Kidney (tissue), 14 donors: Measurements from ENCODE around the gene PERM1. TPM values are rescaled to one million over a fixed set of nuclear protein-coding genes. Genes with fewer than 3 reads are reported as not detected.

Source experiments
- DNase-seq, 5 donors: peaks; one replicate each; pipeline ENCODE4 v3.0.0-alpha.2; 2013 to 2020
- FAIRE-seq: peaks from 2 replicates; lab custom pipeline; 2012; peaks lifted over from hg19 to GRCh38; lab: Jason Lieb, UNC
- H3K27ac ChIP-seq, 2 donors: one replicate each; pipeline ENCODE4 v1.7.0; 2013; ENCODE audit warnings: low read depth in 2 of 2, low read length in 2 of 2, inconsistent platforms in 1 of 2
- H3K27me3 ChIP-seq: one replicate; pipeline ENCODE4 v1.7.1; 2013; ENCODE audit warnings: low read length, inconsistent platforms; ENCODE audit not compliant: control insufficient read depth, insufficient read depth
- H3K36me3 ChIP-seq, 3 donors: one replicate each; pipeline versions ENCODE4 v1.7.0 to v1.7.1; 2013; ENCODE audit warnings: low read length in 3 of 3, control low read depth in 1 of 3, inconsistent platforms in 1 of 3; ENCODE audit not compliant: insufficient read depth in 3 of 3, control insufficient read depth in 2 of 3
- H3K4me1 ChIP-seq, 3 donors: one replicate each; pipeline versions ENCODE4 v1.7.0 to v1.7.1; 2013; ENCODE audit warnings: low read length in 3 of 3, inconsistent platforms in 1 of 3, low read depth in 1 of 3; ENCODE audit not compliant: control insufficient read depth in 2 of 3, insufficient read depth in 2 of 3
- H3K4me3 ChIP-seq, 3 donors: one replicate each; pipeline versions ENCODE4 v1.7.0 to v1.8.1; 2013; ENCODE audit warnings: low read length in 3 of 3, control low read depth in 1 of 3, inconsistent platforms in 1 of 3
- H3K9ac ChIP-seq, 3 donors: one replicate each; pipeline versions ENCODE4 v1.7.0 to v1.7.1; 2013; ENCODE audit warnings: low read length in 3 of 3, control low read depth in 1 of 3, inconsistent platforms in 1 of 3
- H3K9me3 ChIP-seq, 3 donors: one replicate each; pipeline versions ENCODE4 v1.7.0 to v1.7.1; 2013; ENCODE audit warnings: low read length in 3 of 3, control low read depth in 1 of 3, inconsistent platforms in 1 of 3; ENCODE audit not compliant: control insufficient read depth in 2 of 3, insufficient read depth in 1 of 3
- intact Hi-C: fragments of 100-400 bp; cut with DNase I; formaldehyde crosslinking; loops from one replicate; pipeline ENCODE4 v1.11.1; 2022
- polyA plus RNA-seq: library from polyadenylated mRNA; stranded (reverse); fragments of 350-450 nt; fragmentation: Illumina TruSeq; extraction: RNeasy Lipid Tissue Mini Kit (QIAGEN cat#74804); gene quantifications from one replicate; pipeline ENCODE4 v1.2.3, GENCODE V29; 2014; ENCODE audit warnings: low read depth, low replicate concordance; ENCODE audit not compliant: insufficient read depth
- total RNA-seq: library from RNA; stranded (reverse); fragmentation: NEBNext Ultra II Directional; extraction: Animal tissue kit (Norgen Biotek cat#: 25700); gene quantifications from one replicate; pipeline ENCODE4 v1.2.1, GENCODE V29; 2021
- TF ChIP-seq, protein P1 (sequence below): IDR thresholded peaks from 3 replicates; pipeline ENCODE4 v1.5.1; 2012; ENCODE audit warnings: mild to moderate bottlenecking, moderate library complexity, borderline replicate concordance; ENCODE audit not compliant: insufficient read depth; ENCODE audit errors: extremely low read depth
- donor health status: control.
- donor health status: control.
- donor health status: control.
- donor health status: control.
- donor health status: control.
- donor health status: DM: yes; HTN: yes; CAD: no.
- donor health status: Normal renal cell carcinoma (clear cell type).

PERM1 gene
- total and polyA plus RNA-seq, 2 donors from 2014 or later: 0.25 to 0.86 TPM

DNA sequence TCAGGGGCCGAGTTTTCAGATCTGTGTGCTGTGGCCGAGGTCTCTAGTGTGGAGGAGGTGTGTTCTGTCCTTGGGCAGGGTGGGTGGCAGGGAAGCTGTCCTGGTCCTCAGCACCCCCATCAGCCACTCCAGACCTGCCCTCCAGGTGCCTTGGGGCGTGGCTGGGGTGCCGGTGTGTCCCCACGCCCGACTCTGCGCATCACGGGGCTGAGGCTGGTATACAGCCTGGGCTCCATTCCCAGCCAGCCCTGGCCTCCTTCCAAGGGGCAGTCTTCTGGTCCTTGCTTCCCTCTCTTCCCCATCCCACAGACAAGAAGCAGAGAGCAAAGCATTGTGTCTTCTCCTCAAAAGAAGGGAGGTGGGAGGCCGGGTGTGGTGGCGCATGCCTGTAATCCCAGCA lies 54.1 kb downstream of the PERM1 start:
- no peaks in the 10 kb centered on the region for H3K27me3 ChIP-seq
- H3K4me1 ChIP-seq: peaks cover 0 to 22% (median 0%) of the 10 kb centered on the region in 3 donors
- H3K36me3 ChIP-seq: no peaks in the 10 kb centered on the region
- DNase-seq: no peak
- H3K27ac ChIP-seq: no peak overlapping the region
- H3K9ac ChIP-seq: no peak overlapping the region
- H3K9me3 ChIP-seq: no peaks in the 10 kb centered on the region
- no peak overlapping the region for H3K4me3 ChIP-seq
- no peak for FAIRE-seq
- TF ChIP-seq, protein P1, sequence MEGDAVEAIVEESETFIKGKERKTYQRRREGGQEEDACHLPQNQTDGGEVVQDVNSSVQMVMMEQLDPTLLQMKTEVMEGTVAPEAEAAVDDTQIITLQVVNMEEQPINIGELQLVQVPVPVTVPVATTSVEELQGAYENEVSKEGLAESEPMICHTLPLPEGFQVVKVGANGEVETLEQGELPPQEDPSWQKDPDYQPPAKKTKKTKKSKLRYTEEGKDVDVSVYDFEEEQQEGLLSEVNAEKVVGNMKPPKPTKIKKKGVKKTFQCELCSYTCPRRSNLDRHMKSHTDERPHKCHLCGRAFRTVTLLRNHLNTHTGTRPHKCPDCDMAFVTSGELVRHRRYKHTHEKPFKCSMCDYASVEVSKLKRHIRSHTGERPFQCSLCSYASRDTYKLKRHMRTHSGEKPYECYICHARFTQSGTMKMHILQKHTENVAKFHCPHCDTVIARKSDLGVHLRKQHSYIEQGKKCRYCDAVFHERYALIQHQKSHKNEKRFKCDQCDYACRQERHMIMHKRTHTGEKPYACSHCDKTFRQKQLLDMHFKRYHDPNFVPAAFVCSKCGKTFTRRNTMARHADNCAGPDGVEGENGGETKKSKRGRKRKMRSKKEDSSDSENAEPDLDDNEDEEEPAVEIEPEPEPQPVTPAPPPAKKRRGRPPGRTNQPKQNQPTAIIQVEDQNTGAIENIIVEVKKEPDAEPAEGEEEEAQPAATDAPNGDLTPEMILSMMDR: no peak
- intact Hi-C loops: no loop called here

DNA sequence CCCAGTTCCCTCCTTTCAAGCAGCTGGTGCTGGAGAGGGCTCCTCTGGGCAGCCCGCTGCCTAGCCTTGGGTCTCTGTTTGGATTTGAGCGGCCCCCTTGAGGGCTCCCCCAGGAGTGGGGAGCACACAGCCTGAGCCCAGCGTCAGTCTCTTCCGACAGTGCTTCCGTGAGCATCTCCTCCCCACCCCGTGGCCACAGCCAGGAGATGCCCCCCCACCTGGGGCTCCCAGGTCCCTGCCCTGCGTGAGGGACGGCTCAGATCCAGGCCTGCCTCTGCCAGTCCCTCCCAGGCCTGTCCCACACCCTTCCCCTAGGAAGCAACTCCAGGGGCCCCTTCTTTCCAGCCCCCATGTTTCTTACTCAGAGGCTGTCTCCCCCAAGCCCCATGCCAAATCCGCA lies 54.7 kb downstream of the PERM1 start:
- FAIRE-seq (no peak), DNase-seq (no peak)
- TF ChIP-seq, protein P1: no peak
- Histone ChIP-seq H3K36me3 (no peaks in the 10 kb centered on the region), H3K4me1 (peaks cover 0 to 25% (median 0%) of the 10 kb centered on the region in 3 donors), H3K9me3 (no peaks in the 10 kb centered on the region), H3K9ac (no peak overlapping the region), H3K27ac (no peak overlapping the region), H3K4me3 (no peak overlapping the region), H3K27me3 (no peaks in the 10 kb centered on the region)
- intact Hi-C loops: no loop called here

DNA sequence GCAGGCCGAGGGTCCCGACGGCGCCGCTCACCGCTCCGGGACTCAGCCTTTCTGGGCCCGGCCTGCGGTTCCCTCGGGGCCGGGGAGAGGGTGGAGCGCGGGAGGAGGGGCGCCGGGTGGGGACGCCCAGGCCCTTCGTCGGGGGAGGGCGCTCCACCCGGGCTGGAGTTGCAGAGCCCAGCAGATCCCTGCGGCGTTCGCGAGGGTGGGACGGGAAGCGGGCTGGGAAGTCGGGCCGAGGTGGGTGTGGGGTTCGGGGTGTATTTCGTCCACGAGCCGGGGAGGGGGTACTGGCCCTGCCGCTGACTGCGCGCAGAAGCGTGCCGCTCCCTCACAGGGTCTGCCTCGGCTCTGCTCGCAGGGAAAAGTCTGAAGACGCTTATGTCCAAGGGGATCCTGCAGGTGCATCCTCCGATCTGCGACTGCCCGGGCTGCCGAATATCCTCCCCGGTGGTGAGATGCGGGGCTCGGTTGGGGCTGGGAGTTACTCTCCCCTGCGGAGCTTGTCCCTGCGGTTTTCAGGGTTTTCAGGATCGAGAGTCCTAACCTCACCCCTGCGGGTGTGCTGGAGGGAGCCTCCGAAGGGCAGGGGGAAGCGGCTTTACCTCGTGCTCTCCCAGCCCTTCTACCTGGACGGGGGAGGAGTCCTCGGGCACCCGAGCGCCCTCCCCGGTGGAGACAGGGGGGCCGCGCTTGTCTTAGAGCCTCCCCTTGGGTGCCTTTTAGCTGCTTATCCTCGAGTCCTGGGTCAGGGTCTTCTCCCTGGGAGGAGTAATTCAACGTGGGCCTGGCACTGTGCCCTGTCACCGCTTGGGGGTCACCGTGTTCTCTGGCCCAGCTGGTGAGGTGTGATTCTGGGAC lies 56.1 kb downstream of the PERM1 start:
- peaks cover 3 to 36% (median 4%) of the 10 kb centered on the region in 3 donors for H3K4me1 ChIP-seq
- no peaks in the 10 kb centered on the region for H3K36me3 ChIP-seq
- no peaks in the 10 kb centered on the region for H3K27me3 ChIP-seq
- peak overlapping the region in 1 of 3 donors; percentile 46 for H3K4me3 ChIP-seq
- DNase-seq (peak in 2 of 5 donors; percentile 80 to 91), FAIRE-seq (no peak)
- H3K9me3 ChIP-seq: no peaks in the 10 kb centered on the region
- H3K9ac ChIP-seq: no peak overlapping the region
- no peak overlapping the region for H3K27ac ChIP-seq
- TF ChIP-seq, protein P1: no peak
- intact Hi-C loops: no loop called here

Other genes with a start within 250 kb of the PERM1 start
- gene SAMD11, start 58.2 kb downstream of the PERM1 start, total RNA-seq: 21.4 TPM
- 13.3 TPM for gene SAMD11, start 58.2 kb downstream of the PERM1 start, polyA plus RNA-seq
- 65.5 TPM for gene NOC2L, start 22.8 kb downstream of the PERM1 start, total RNA-seq
- 42.4 TPM for gene NOC2L, start 22.8 kb downstream of the PERM1 start, polyA plus RNA-seq
- gene KLHL17, start 21.5 kb downstream of the PERM1 start, total RNA-seq: 11.5 TPM
- gene KLHL17, start 21.5 kb downstream of the PERM1 start, polyA plus RNA-seq: 6.9 TPM
- gene PLEKHN1, start 15.6 kb downstream of the PERM1 start, total RNA-seq: 14.3 TPM
- not detected for gene PLEKHN1, start 15.6 kb downstream of the PERM1 start, polyA plus RNA-seq
- 32.0 TPM for gene HES4, start 18.0 kb upstream of the PERM1 start, total RNA-seq
- 15.8 TPM for gene HES4, start 18.0 kb upstream of the PERM1 start, polyA plus RNA-seq
- gene ISG15, start 31.4 kb upstream of the PERM1 start, total RNA-seq: 23.9 TPM
- 65.9 TPM for gene ISG15, start 31.4 kb upstream of the PERM1 start, polyA plus RNA-seq
- gene AGRN, start 38.0 kb upstream of the PERM1 start, total RNA-seq: 261 TPM
- gene AGRN, start 38.0 kb upstream of the PERM1 start, polyA plus RNA-seq: 78.5 TPM
- 2.3 TPM for gene RNF223, start 92.2 kb upstream of the PERM1 start, total RNA-seq
- 0.28 TPM for gene RNF223, start 92.2 kb upstream of the PERM1 start, polyA plus RNA-seq
- gene C1orf159, start 134.0 kb upstream of the PERM1 start, total RNA-seq: 14.8 TPM
- 8.6 TPM for gene C1orf159, start 134.0 kb upstream of the PERM1 start, polyA plus RNA-seq
- 1.5 TPM for gene TTLL10, start 191.8 kb upstream of the PERM1 start, total RNA-seq
- gene TTLL10, start 191.8 kb upstream of the PERM1 start, polyA plus RNA-seq: not detected
- gene TNFRSF18, start 224.5 kb upstream of the PERM1 start, total RNA-seq: 8.1 TPM
- gene TNFRSF18, start 224.5 kb upstream of the PERM1 start, polyA plus RNA-seq: not detected
- 5.1 TPM for gene TNFRSF4, start 232.1 kb upstream of the PERM1 start, total RNA-seq
- 3.3 TPM for gene TNFRSF4, start 232.1 kb upstream of the PERM1 start, polyA plus RNA-seq
- gene SDF4, start 249.9 kb upstream of the PERM1 start, total RNA-seq: 160 TPM
- 143 TPM for gene SDF4, start 249.9 kb upstream of the PERM1 start, polyA plus RNA-seq